Measurements from ENCODE around the gene USP7. TPM values are rescaled to one million over a fixed set of nuclear protein-coding genes. Genes with fewer than 3 reads are reported as not detected.

Gene USP7
- total RNA-seq, 2 donors from 2014 or later = 154 to 171 TPM

GRCh38 chr16:8959921-8960787, 3.6 kb downstream of the USP7 start:
- Mint-ChIP-seq H3K36me3 (peaks cover 12% of the 10 kb centered on the region in 2 donors), H3K9me3 (no peaks in the 10 kb centered on the region), H3K27ac (peak overlapping the region; percentile 40 to 74)
- DNase-seq (ENCODE audit: low spot score in 2 of 2) (no peak), ATAC-seq (peak in 1 of 2 donors; percentile 23)

GRCh38 chr16:8958344-8959167, 5.2 kb downstream of the USP7 start:
- Mint-ChIP-seq H3K27ac (peak overlapping the region; percentile 44 to 95), H3K36me3 (peaks cover 12% of the 10 kb centered on the region in 2 donors), H3K9me3 (no peaks in the 10 kb centered on the region)
- DNase-seq (ENCODE audit: low spot score in 2 of 2) (peak in 1 of 2 donors; percentile 67), ATAC-seq (peak; percentile 19 to 66)

- peak overlapping the region; percentile 44 to 95 for H3K27ac Mint-ChIP-seq
- ATAC-seq (no peak), DNase-seq (ENCODE audit: low spot score in 2 of 2) (no peak)
- H3K9me3 Mint-ChIP-seq = no peaks in the 10 kb centered on the region
- H3K36me3 Mint-ChIP-seq = peaks cover 12% of the 10 kb centered on the region in 2 donors
Observed at GRCh38 chr16:8957509-8958157, 6.1 kb downstream of the USP7 start.

- ATAC-seq (no peak), DNase-seq (ENCODE audit: low spot score in 2 of 2) (no peak)
- H3K27ac Mint-ChIP-seq = peak overlapping the region in 1 of 2 donors; percentile 27
- H3K36me3 Mint-ChIP-seq = peaks cover 6% of the 10 kb centered on the region in 2 donors
- H3K9me3 Mint-ChIP-seq = no peaks in the 10 kb centered on the region
Observed at GRCh38 chr16:8957063-8957397, 6.7 kb downstream of the USP7 start.

- H3K36me3 Mint-ChIP-seq = peaks cover under 1% of the 10 kb centered on the region in 2 donors
- DNase-seq (ENCODE audit: low spot score in 2 of 2) (no peak), ATAC-seq (no peak)
- H3K9me3 Mint-ChIP-seq = no peaks in the 10 kb centered on the region
- peak overlapping the region; percentile 27 to 29 for H3K27ac Mint-ChIP-seq
Observed at GRCh38 chr16:8956265-8957062, 7.2 kb downstream of the USP7 start.

- ATAC-seq (no peak), DNase-seq (ENCODE audit: low spot score in 2 of 2) (no peak)
- no peak overlapping the region for H3K27ac Mint-ChIP-seq
- H3K9me3 Mint-ChIP-seq = no peaks in the 10 kb centered on the region
- H3K36me3 Mint-ChIP-seq = no peaks in the 10 kb centered on the region
Observed at GRCh38 chr16:8955828-8956227, 7.9 kb downstream of the USP7 start.

GRCh38 chr16:8953064-8953463, 10.6 kb downstream of the USP7 start:
- no peaks in the 10 kb centered on the region for H3K9me3 Mint-ChIP-seq
- no peak for DNase-seq (ENCODE audit: low spot score in 2 of 2)
- no peak for ATAC-seq
- no peaks in the 10 kb centered on the region for H3K36me3 Mint-ChIP-seq
- H3K27ac Mint-ChIP-seq = peak overlapping the region; percentile 41 to 90

GRCh38 chr16:8952281-8952751, 11.4 kb downstream of the USP7 start:
- Mint-ChIP-seq H3K9me3 (no peaks in the 10 kb centered on the region), H3K36me3 (no peaks in the 10 kb centered on the region), H3K27ac (peak overlapping the region in 1 of 2 donors; percentile 48)
- no peak for DNase-seq (ENCODE audit: low spot score in 2 of 2)
- no peak for ATAC-seq

- DNase-seq (ENCODE audit: low spot score in 2 of 2) (no peak), ATAC-seq (peak; percentile 63 to 74)
- peak overlapping the region; percentile 29 to 48 for H3K27ac Mint-ChIP-seq
- no peaks in the 10 kb centered on the region for H3K36me3 Mint-ChIP-seq
- H3K9me3 Mint-ChIP-seq = no peaks in the 10 kb centered on the region
Observed at GRCh38 chr16:8951447-8952280, 12.0 kb downstream of the USP7 start.

- Mint-ChIP-seq H3K27ac (no peak overlapping the region), H3K36me3 (no peaks in the 10 kb centered on the region), H3K9me3 (no peaks in the 10 kb centered on the region)
- DNase-seq (ENCODE audit: low spot score in 2 of 2) (no peak), ATAC-seq (no peak)
Observed at GRCh38 chr16:8950580-8951077, 13.1 kb downstream of the USP7 start.

GRCh38 chr16:8949536-8950418, 13.9 kb downstream of the USP7 start:
- Mint-ChIP-seq H3K27ac (peak overlapping the region; percentile 11 to 27), H3K36me3 (no peaks in the 10 kb centered on the region), H3K9me3 (no peaks in the 10 kb centered on the region)
- ATAC-seq (no peak), DNase-seq (ENCODE audit: low spot score in 2 of 2) (no peak)

- DNase-seq (ENCODE audit: low spot score in 2 of 2) = no peak
- Mint-ChIP-seq H3K9me3 (no peaks in the 10 kb centered on the region), H3K36me3 (no peaks in the 10 kb centered on the region), H3K27ac (peak overlapping the region in 1 of 2 donors; percentile 19)
- ATAC-seq = peak; percentile 23 to 32
Observed at GRCh38 chr16:8948831-8949230, 14.9 kb downstream of the USP7 start.

- peak overlapping the region in 1 of 2 donors; percentile 29 for H3K27ac Mint-ChIP-seq
Observed at GRCh38 chr16:8948069-8948593, 15.6 kb downstream of the USP7 start.

GRCh38 chr16:8946544-8946943, 17.2 kb downstream of the USP7 start:
- Mint-ChIP-seq H3K36me3 (no peaks in the 10 kb centered on the region), H3K9me3 (no peaks in the 10 kb centered on the region), H3K27ac (peak overlapping the region in 1 of 2 donors; percentile 22)
- ATAC-seq = no peak
- no peak for DNase-seq (ENCODE audit: low spot score in 2 of 2)

More at GRCh38 chr16:8948069-8948593, 15.6 kb downstream of the USP7 start:
- H3K36me3 Mint-ChIP-seq = no peaks in the 10 kb centered on the region
- no peak for ATAC-seq
- DNase-seq (ENCODE audit: low spot score in 2 of 2) = no peak
- no peaks in the 10 kb centered on the region for H3K9me3 Mint-ChIP-seq

Data from activated naive CD4-positive, alpha-beta T cell treated with anti-CD3 and anti-CD28 coated beads, Interleukin-2, amount 50 U/mL, for 72 hours (primary cell).